Cardiac septum (tissue), 1 donor: Measurements from ENCODE around the gene SLC6A5. TPM values are rescaled to one million over a fixed set of nuclear protein-coding genes. Genes with fewer than 3 reads are reported as not detected.

Source experiments
- DNase-seq: peaks from one replicate; pipeline ENCODE4 v3.0.0-alpha.2; 2020; ENCODE audit warnings: low spot score
- intact Hi-C: fragments of 100-400 bp; cut with DNase I; formaldehyde crosslinking; loops from one replicate; pipeline ENCODE4 v1.14.0; 2022
- total RNA-seq: library from RNA; stranded (reverse); fragmentation: NEBNext Ultra II Directional; extraction: Animal tissue kit (Norgen Biotek cat#: 25700); gene quantifications from one replicate; pipeline ENCODE4 v1.2.1, GENCODE V29; 2021
- donor health status: DM: no; HTN: no; CAD: no.

Gene SLC6A5
- total RNA-seq, 1 donor from 2014 or later = not detected

DNA sequence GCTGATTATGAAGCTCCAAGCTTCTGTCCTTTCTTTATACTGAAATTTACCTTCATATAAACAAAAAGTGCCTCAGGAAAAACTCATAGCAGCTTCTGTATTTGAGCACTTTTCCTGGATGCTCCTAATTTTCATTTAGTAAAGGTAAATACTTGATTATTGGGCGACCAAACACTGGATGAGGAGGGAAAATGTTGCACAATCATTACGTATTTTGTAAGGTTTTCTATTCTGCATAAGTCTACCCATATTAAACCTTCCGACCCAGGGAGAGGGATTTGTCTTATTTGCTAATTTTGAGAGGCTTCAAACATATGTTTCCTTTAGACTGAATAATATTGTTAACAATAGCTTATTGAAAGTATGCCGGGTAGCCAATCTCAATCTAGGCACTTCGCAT lies 4.3 kb upstream of the SLC6A5 start:
- DNase-seq = no peak
- intact Hi-C loops = no loop called here

GRCh38 chr11:20596205-20597153 lies 2.9 kb upstream of the SLC6A5 start:
- DNase-seq = no peak
- intact Hi-C loops = no loop called here

- DNase-seq = no peak
These were observed 2.2 kb upstream of the SLC6A5 start for GRCh38 chr11:20597154-20597679.

GRCh38 chr11:20597680-20598484 lies 1.5 kb upstream of the SLC6A5 start:
- no peak for DNase-seq
- intact Hi-C loops = no loop called here

More at GRCh38 chr11:20597154-20597679, 2.2 kb upstream of the SLC6A5 start:
- intact Hi-C loops = no loop called here

DNA sequence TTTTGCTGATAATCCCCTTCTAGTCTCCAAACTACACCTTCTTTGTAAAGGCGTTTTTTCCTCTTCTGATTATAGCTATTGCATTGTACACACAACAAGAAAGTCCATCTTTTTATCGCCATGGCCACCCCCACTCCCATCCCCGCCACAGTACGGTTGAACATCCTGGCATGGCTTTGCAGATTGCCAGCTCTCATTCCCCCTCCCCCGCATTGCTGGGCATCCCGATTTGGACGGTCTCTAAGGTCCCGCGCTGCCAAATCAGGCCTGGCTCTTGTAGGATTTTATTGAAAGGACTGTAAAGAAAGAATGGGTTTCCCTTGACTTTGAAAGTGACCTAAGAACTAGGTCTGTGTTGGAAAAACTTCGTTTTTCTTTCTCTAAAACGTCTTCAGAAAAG lies 916 bp upstream of the SLC6A5 start:
- DNase-seq = no peak
- intact Hi-C loops = no loop called here

DNA sequence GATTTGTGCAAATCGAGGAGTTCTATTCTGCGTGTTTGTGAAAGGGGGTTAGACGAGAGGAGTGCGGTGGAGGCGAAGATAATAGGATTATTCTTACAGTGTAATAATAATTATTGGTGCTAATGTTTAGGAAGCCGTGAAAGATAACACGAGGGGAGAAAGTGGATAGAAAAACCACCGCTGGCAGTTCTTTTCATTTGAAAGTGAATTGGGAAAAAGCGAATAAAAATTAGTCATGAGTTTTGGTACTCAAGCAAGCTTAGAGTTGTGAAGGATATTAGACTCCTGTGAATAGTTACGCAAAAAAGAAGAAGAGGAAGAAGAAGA lies 575 bp downstream of the SLC6A5 start:
- intact Hi-C loops = no loop called here

GRCh38 chr11:20600551-20600950 lies 1.1 kb downstream of the SLC6A5 start:
- intact Hi-C loops = no loop called here

More for the DNA sequence above, 575 bp downstream of the SLC6A5 start:
- no peak for DNase-seq

DNA sequence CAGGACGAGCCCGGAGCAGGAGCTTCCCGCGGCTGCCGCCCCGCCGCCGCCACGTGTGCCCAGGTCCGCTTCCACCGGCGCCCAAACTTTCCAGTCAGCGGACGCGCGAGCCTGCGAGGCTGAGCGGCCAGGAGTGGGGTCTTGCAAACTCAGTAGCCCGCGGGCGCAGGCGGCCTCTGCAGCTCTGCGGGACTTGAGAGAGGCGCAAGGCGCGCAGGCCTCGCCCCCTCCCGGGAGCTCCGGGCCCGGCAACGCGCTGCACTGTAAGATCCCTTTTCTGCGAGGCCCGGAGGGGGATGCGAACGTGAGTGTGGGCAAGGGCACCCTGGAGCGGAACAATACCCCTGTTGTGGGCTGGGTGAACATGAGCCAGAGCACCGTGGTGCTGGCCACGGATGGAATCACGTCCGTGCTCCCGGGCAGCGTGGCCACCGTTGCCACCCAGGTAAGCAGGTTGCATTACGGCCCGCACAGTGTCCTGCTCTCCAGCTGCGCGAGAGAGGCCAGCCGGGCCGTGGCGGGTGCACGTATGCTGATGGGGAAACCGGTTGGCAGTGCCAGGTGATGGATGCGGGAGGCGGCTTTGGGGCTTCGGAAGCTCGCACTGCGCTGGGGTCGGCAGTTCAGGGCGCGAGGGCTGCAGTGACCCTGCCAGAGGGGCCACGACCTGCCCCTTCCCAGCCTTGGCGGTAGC lies 2.0 kb downstream of the SLC6A5 start:
- intact Hi-C loops = no loop called here
- no peak for DNase-seq

More at GRCh38 chr11:20600551-20600950, 1.1 kb downstream of the SLC6A5 start:
- no peak for DNase-seq

DNA sequence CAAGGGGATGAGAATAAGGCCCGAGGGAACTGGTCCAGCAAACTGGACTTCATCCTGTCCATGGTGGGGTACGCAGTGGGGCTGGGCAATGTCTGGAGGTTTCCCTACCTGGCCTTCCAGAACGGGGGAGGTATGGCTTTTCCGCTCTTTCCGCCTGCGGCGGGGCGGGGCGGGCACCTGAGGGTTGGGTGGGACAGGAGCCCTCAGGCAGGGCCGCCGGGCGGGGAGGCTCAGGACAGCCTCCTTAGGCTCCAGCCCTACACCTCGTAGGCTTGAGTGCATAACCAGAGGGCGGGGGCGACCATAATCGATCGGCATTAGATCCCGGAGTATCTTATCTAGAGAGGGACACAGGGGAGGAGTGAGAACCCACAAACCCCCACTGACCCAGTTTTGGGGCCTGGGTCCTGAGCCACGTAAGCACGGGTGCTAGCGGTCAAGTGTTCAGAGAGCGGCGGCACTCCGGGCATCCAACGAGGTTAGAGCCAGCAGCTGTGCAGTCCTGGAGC lies 4.9 kb downstream of the SLC6A5 start:
- intact Hi-C loops = no loop called here
- DNase-seq = no peak

DNA sequence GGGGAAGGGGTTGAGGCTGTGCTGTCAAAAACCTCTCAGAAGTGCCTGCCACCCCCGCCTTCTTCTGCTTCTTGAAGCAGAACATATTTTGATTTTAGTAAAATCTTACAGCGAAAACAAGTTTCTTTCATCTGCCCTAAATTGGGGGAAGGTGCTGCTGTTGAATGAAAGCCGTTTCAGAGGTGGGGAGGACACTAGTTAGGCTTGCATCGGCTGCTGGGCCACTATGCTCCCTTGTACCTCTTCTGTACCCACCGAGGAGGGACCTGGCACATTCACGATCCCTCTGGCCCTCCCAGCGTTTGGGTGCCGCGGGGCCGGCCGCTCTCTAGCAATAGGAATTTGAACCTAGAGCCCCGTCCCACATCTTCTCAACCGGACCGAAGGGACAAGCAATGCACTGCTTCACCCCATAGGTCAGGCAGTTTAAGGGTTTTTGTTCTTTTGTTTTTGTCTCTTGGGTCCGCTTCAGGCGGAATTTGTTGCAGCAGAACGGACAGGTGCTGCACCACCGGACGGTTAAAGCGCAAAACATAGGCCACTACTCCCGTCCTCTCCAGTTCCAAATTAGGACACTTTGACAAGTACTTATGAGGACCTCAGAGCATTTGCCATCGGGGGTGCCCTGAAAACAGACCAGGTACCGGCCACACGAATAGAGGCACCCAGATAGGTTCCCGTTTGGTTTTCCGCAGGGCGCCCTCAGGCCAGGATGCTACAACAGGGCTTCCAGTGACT lies 5.6 kb downstream of the SLC6A5 start:
- intact Hi-C loops = no loop called here
- no peak for DNase-seq

DNA sequence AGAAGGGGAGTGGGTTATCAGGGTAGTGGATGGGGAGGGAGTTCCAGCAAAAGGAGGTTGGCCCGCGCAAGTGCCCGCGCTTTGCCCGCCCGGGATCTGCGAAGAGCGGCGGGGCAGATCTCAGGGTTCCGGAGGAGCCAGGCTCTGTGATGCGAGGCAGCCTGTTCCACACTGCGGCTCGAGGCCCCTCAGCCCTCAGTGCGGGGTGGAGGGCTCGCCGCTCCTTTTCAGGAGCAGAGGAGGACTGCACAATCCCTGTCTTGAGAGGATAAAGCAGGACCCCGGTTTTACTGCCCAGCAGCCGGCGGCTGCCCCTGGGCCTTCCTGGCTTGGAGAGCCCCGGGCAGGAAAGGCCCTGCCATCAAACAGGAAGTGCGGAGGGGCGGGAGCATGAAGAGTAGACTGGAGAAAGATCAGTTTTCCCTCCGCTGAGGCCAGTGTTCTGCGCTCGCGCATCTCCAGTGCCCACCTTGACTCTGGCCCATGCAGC lies 6.2 kb downstream of the SLC6A5 start:
- no peak for DNase-seq
- intact Hi-C loops = no loop called here

GRCh38 chr11:20608934-20609333 lies 9.5 kb downstream of the SLC6A5 start:
- no peak for DNase-seq
- intact Hi-C loops = no loop called here

DNA sequence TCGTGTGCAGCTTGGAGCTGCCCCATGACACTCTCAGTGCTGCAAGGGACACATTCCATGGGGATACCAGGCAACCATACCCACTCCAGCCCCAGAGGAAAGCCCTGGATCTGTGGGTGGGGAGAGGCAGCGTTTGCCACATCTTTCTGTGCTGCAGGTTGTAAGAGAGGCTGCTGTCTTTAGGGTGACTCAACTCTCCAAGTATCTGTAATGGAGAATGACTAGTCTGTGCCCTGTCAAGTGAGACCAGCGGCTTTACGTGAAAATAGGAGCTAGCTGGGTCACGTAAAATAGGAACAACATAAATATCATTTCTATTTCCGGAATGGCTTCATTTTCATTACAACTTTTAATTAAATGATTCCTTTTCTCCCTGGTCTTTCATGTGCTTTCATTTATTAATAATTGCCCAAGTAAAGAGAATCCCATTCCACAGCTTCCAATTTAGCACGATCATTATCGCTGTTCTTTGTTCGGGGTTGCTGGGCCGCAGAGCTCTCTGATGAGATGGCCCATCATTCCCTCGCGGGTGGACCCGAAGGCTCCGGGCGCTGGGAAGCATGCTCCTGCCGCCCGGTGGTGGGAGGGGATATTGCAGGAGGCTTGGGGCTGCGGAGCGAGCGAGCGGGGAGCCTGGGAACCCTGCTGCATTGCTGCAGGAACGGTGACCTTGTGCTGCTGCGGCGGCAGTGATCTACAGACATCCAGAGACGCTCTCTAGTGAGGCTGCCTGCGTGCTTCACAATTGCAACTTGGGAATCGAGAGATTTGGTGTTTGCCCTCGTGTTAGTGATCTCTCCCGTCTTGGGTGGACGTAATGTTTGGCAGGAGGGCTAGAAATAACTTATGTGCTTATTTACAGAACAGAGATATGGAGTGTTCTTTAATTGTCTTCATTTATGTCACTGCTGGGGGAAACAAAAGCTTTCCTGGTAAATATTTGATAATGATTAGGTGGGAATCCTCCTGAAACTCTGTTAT lies 10.6 kb downstream of the SLC6A5 start:
- peak; percentile 83 for DNase-seq
- intact Hi-C loops = loop anchor here (2.0 kb wide), 1 partner anchor 213 kb away; no protein-coding TSS in a partner anchor

- intact Hi-C loops = loop anchor here (2.0 kb wide), 1 partner anchor 214 kb away; no protein-coding TSS in a partner anchor
These were observed 11.4 kb downstream of the SLC6A5 start for GRCh38 chr11:20610825-20611224.

DNA sequence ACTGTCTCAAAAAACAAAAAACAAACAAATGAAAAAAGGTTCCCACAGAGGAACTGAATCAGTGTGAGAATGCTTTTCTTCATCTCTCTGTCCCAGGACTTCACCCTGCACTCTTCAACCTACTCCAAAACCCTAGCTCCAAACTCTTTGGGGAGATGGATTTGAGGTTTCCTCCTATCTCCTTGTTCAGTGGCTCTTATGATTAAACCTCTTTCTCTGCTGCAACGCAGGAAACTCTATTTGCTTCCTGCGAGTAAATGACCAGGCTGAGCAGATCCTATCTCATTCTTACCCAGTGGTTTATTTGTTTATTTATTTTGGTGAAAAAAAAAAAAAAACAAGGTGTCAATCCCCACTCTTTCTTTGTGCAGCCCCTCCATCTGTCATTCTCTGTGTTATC lies 12.0 kb downstream of the SLC6A5 start:
- intact Hi-C loops = loop anchor here (2.0 kb wide), 1 partner anchor 215 kb away; no protein-coding TSS in a partner anchor
- no peak for DNase-seq

More at GRCh38 chr11:20610825-20611224, 11.4 kb downstream of the SLC6A5 start:
- no peak for DNase-seq

DNA sequence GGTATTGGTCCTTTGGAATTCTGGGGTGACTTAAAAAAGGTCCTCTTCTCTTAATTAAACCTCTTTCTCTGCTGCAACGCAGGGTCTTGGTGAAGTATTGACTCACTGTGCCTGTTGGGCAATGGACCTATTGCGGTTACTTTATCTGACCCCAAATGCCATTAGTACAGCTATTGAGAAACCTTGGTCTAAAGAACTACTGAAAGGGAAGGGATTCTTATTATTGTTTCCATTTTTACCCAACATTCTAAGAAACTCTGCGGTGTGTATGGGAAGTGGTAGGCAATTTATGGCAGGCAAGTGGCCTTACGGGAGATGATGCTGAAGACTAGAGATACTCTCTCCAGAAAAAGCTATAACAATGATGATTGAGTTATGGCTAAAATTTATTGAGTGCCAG lies 12.5 kb downstream of the SLC6A5 start:
- DNase-seq = no peak
- intact Hi-C loops = loop anchor here (2.0 kb wide), 1 partner anchor 215 kb away; no protein-coding TSS in a partner anchor

- no peak for DNase-seq
- intact Hi-C loops = no loop called here
These were observed 13.0 kb downstream of the SLC6A5 start for GRCh38 chr11:20612416-20612815.
